Stimulated activated naive CD8-positive, alpha-beta T cell treated with anti-CD3 and anti-CD28 coated beads, Interleukin-15, Interleukin-2, amounts not matched to agents 100 ng/mL and 50 ng/mL, for 24 hours (primary cell): ENCODE results near the gene ILF2.
"Not testable (repeated sequence)": the region's sequence is repeated elsewhere in the genome, so short reads cannot be mapped to it uniquely, and the experiment has no call there.

ENCODE experiments used
- H3K27ac Mint-ChIP-seq: one replicate; pipeline ENCODE4 v1.8.0; 2021; ENCODE audit warnings: mild to moderate bottlenecking, mixed read lengths
- H3K27me3 Mint-ChIP-seq: one replicate; pipeline ENCODE4 v1.8.0; 2021; ENCODE audit warnings: mixed read lengths
- H3K36me3 Mint-ChIP-seq: one replicate; pipeline ENCODE4 v1.8.0; 2021; ENCODE audit warnings: low read depth, mixed read lengths
- H3K4me1 Mint-ChIP-seq: one replicate; pipeline ENCODE4 v1.8.0; 2021; ENCODE audit warnings: low read depth, mixed read lengths
- H3K4me3 Mint-ChIP-seq: one replicate; pipeline ENCODE4 v1.8.0; 2021; ENCODE audit warnings: mild to moderate bottlenecking, mixed read lengths
- H3K9me3 Mint-ChIP-seq: one replicate; pipeline ENCODE4 v1.8.0; 2021; ENCODE audit warnings: mixed read lengths

ILF2 gene

GRCh38 chr1:153647346-153647714, 23.5 kb downstream of the ILF2 start:
- H3K4me3 Mint-ChIP-seq = no peak overlapping the region
- H3K36me3 Mint-ChIP-seq = peaks cover 54% of the 10 kb centered on the region
- H3K27me3 Mint-ChIP-seq = no peaks in the 10 kb centered on the region
- peaks cover 59% of the 10 kb centered on the region for H3K4me1 Mint-ChIP-seq
- H3K27ac Mint-ChIP-seq = no peak overlapping the region
- H3K9me3 Mint-ChIP-seq = no peaks in the 10 kb centered on the region

DNA sequence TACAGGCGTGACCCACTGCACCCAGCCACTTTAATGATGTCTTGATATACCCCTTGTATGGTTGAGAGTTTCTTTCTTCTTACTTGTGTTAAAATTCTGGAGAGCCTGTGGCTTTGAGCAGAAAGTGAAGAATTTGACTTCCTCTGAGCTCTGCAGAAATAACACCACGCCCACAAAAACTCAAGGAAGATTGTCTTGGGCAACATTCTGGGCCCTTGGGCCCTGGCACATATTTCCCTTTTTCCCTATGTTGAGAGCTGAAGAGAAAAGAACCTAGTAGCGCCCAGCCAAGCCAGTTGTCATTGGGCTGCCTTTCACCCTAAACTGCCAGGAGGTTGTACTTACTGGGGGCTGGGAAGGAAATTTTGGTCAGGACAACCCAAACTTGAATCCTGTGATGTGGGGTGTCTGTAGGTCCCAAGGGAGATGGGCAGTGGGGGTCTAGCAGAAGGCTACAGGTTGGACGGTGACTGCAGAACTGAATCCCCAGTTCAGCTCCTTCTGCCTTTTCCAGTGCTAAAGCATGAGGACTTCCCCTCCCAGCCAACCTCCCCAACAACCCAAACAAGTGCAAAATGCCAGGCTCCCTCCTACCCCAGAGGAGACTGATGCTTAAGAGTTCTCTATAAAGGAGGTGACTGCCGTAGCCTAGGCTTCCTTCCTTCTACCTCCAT, 24.0 kb downstream of the ILF2 start:
- H3K4me1 Mint-ChIP-seq = peaks cover 59% of the 10 kb centered on the region
- peak overlapping the region; percentile 45 for H3K27ac Mint-ChIP-seq
- no peaks in the 10 kb centered on the region for H3K27me3 Mint-ChIP-seq
- H3K4me3 Mint-ChIP-seq = no peak overlapping the region
- peaks cover 59% of the 10 kb centered on the region for H3K36me3 Mint-ChIP-seq
- no peaks in the 10 kb centered on the region for H3K9me3 Mint-ChIP-seq

DNA sequence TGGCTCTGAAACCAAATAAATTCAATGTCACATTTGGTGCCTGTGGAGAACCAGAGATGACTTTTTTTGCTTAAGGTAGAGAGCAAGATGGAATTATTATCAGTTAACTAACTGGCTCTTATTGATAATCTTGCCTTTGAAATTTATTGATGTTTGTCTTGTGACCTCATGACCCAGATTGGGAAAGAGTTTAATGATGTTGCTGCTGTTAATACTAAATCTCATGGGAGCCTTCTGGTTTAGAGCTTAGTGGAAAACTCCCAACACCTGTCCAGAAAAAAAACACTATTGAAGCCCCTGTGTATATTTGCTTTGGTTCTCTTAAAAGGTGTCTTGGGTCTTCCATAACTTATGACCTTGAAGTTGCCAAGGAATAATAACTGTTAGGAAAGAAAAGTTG, 27.0 kb downstream of the ILF2 start:
- no peak overlapping the region for H3K4me3 Mint-ChIP-seq
- H3K27ac Mint-ChIP-seq = peak overlapping the region; percentile 47
- peaks cover 77% of the 10 kb centered on the region for H3K36me3 Mint-ChIP-seq
- no peaks in the 10 kb centered on the region for H3K27me3 Mint-ChIP-seq
- H3K4me1 Mint-ChIP-seq = peaks cover 54% of the 10 kb centered on the region
- no peaks in the 10 kb centered on the region for H3K9me3 Mint-ChIP-seq

DNA sequence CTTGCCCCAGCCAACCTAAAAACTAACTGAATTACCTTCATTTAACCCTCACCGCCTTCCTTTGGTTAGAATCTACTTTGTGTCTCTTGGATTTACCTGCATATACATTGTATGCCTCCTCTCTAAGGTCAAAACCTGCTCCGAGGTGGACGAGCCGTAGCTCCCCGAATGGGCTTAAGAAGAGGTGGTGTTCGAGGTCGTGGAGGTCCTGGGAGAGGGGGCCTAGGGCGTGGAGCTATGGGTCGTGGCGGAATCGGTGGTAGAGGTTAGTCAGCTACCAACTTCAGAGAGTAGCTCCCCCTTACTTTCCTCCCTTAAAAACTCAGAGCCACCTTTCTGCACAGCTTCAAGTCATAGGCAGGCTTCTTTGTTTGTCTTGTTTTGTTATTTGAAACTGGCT, 27.7 kb downstream of the ILF2 start:
- H3K27ac Mint-ChIP-seq = peak overlapping the region; percentile 28
- H3K4me3 Mint-ChIP-seq = no peak overlapping the region
- H3K36me3 Mint-ChIP-seq = peaks cover 85% of the 10 kb centered on the region
- H3K27me3 Mint-ChIP-seq = no peaks in the 10 kb centered on the region
- peaks cover 47% of the 10 kb centered on the region for H3K4me1 Mint-ChIP-seq
- no peaks in the 10 kb centered on the region for H3K9me3 Mint-ChIP-seq

DNA sequence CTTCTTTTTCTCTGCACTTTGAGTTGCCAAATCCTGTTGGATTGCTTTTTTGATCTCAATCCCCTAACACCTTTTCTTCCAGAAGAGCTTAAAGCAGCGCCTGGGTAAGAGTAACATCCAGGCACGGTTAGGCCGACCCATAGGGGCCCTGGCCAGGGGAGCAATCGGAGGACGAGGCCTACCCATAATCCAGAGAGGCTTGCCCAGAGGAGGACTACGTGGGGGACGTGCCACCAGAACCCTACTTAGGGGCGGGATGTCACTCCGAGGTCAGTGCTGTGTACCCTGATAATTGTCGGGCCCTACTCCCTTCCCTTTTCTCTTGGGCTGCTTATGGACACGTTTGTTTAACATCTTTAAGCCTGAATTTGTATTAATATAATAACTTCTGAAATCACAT, 28.6 kb downstream of the ILF2 start:
- no peak overlapping the region for H3K27ac Mint-ChIP-seq
- H3K36me3 Mint-ChIP-seq = peaks cover 84% of the 10 kb centered on the region
- H3K27me3 Mint-ChIP-seq = no peaks in the 10 kb centered on the region
- H3K9me3 Mint-ChIP-seq = no peaks in the 10 kb centered on the region
- no peak overlapping the region for H3K4me3 Mint-ChIP-seq
- peaks cover 44% of the 10 kb centered on the region for H3K4me1 Mint-ChIP-seq

- no peak overlapping the region for H3K27ac Mint-ChIP-seq
- no peaks in the 10 kb centered on the region for H3K9me3 Mint-ChIP-seq
- no peak overlapping the region for H3K4me3 Mint-ChIP-seq
- H3K36me3 Mint-ChIP-seq = peaks cover 87% of the 10 kb centered on the region
- H3K4me1 Mint-ChIP-seq = peaks cover 50% of the 10 kb centered on the region
- no peaks in the 10 kb centered on the region for H3K27me3 Mint-ChIP-seq
These were observed 29.9 kb downstream of the ILF2 start for GRCh38 chr1:153640861-153641260.

DNA sequence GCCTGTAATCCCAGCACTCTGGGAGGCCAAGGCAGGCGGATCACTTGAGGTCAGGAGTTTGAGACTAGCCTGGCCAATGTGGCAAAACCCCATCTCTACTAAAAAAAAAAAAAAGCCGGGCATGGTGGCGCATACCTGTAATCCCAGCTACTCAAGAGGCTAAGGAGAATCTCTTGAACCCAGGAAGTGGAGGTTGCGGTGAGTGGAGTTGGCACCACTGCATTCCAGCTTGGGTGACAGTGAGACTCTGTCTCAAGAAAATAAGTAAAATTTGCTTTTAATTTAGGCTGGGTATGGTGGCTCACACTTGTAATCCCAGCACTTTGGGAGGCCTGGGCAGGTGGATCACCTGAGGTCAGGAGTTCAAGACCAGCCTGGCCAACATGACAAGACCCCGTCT, 30.6 kb downstream of the ILF2 start:
- H3K9me3 Mint-ChIP-seq, H3K27ac Mint-ChIP-seq, H3K27me3 Mint-ChIP-seq, H3K4me3 Mint-ChIP-seq: not testable (repeated sequence)
- Mint-ChIP-seq H3K4me1 (peaks cover 49% of the 10 kb centered on the region), H3K36me3 (peaks cover 84% of the 10 kb centered on the region)

DNA sequence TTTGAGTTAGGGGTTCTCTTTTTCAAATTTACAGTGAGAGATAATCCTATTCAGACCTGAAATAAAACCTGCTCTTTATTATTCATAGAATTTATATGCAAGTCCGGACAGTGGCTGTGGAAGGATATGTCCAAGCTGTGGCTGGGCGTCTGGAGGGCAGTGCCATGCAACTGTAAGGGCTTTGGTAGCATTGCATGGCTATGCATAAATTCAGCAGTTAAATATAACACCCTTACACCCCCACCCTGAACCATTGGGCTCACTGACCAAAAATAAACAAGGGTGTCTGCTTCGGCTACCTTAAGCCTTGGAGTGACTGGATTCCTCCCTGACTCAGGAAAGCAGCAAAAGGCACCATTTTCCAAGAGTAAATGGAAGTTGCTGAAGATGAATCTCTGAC, 31.5 kb downstream of the ILF2 start:
- Mint-ChIP-seq H3K27ac (peak overlapping the region; percentile 31), H3K9me3 (no peaks in the 10 kb centered on the region), H3K4me1 (peaks cover 50% of the 10 kb centered on the region), H3K27me3 (no peaks in the 10 kb centered on the region), H3K36me3 (peaks cover 82% of the 10 kb centered on the region), H3K4me3 (no peak overlapping the region)

DNA sequence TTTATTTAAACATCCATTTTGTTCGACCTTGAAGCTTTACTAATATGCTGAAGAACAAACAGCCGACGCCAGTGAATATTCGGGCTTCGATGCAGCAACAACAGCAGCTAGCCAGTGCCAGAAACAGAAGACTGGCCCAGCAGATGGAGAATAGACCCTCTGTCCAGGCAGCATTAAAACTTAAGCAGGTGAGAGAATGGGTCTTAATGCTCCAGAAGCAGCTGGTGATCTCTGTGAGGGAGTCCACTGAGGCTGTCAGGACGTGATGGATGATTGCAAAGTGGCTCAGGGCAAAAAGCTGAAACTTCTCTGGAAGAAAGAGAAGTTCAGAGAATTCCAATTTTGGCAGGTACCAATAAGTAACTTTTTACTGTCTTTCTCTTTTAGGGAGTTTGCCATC, 32.5 kb downstream of the ILF2 start:
- Mint-ChIP-seq H3K36me3 (peaks cover 74% of the 10 kb centered on the region), H3K4me3 (no peak overlapping the region), H3K9me3 (no peaks in the 10 kb centered on the region), H3K4me1 (peaks cover 45% of the 10 kb centered on the region), H3K27me3 (no peaks in the 10 kb centered on the region), H3K27ac (no peak overlapping the region)

DNA sequence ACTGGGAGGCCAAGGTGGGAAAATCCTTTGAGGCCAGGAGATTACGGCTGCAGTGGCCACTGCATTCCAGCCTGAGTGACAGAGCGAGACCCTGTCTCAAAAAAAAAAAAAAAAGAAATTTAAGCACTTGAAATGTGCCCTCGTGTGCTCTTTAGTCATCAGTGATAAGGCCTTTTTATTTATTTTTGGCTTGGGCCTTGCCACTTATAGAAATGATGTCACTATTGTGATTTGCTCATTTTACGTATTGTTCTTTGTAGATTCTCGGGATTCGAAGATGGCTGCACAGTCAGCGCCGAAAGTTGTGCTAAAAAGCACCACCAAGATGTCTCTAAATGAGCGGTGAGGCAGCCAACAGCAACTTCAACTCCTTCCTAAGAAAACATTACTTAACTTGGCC, 34.5 kb downstream of the ILF2 start:
- Mint-ChIP-seq H3K4me3 (peak overlapping the region; percentile 95), H3K9me3 (no peaks in the 10 kb centered on the region), H3K4me1 (peaks cover 54% of the 10 kb centered on the region), H3K27me3 (no peaks in the 10 kb centered on the region), H3K27ac (peak overlapping the region; percentile 77), H3K36me3 (peaks cover 54% of the 10 kb centered on the region)

GRCh38 chr1:153635872-153636271, 34.9 kb downstream of the ILF2 start:
- H3K4me3 Mint-ChIP-seq = peak overlapping the region; percentile 95
- H3K9me3 Mint-ChIP-seq = no peaks in the 10 kb centered on the region
- peaks cover 53% of the 10 kb centered on the region for H3K4me1 Mint-ChIP-seq
- peak overlapping the region; percentile 53 for H3K27ac Mint-ChIP-seq
- H3K27me3 Mint-ChIP-seq = no peaks in the 10 kb centered on the region
- peaks cover 50% of the 10 kb centered on the region for H3K36me3 Mint-ChIP-seq

DNA sequence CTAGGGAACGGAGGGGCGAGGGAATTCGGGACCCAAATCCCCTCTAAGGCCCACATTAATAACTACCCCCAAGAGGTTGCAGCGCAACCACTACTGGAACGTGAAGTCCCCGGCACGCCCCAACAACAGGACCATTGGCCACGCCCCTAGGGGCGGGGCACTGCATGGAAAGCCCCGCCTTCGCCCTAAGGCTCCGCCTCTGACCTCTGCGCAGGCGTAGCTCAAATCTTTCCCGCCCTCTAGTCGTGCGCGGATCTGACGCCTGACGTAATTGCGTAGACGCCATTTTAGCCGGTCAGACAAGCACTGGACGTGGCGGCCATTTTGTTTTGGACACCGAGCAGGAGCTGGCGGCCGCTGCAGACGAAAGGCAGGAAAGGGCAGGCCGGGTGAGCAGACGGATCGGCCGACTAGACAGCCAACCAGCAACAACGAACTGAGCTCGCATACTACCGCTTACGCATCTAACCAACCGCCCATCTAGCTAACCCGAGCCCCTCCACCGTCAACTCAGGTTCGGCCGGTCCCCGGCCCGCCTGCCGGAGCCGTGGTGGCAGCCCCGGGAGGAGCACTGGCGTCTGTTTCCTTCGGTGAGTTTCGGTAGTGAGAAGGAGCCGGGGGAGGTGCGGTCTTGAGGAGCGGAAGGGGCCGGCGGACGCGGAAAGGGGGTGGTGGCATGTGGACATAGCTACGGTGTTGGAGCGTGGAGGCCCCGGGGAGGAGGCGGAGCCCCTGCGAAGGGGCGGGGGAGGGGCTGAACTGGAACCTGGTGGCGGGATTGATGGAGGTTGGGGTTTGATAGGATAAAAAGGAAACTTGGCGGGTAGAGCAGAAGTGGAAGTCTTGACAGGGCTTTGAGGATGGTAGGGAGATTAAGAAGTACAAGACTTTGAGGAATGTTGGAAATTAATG, 36.8 kb downstream of the ILF2 start, which contains the start of gene CHTOP:
Gene CHTOP (plus strand): TSS at position 313 of the 912 bp plus-strand sequence. CDS start 2,523 bp downstream, outside the sequence.
- H3K4me3 Mint-ChIP-seq = peak within 1 kb of the TSS; percentile 95
- H3K27ac Mint-ChIP-seq = peak within 1 kb of the TSS; percentile 97
- H3K9me3 Mint-ChIP-seq = no peaks in the 10 kb centered on the region
- H3K4me1 Mint-ChIP-seq = peaks cover 54% of the 10 kb centered on the region
- H3K36me3 Mint-ChIP-seq = peaks cover 42% of the 10 kb centered on the region
- no peaks in the 10 kb centered on the region for H3K27me3 Mint-ChIP-seq

- H3K36me3 Mint-ChIP-seq = peaks cover 35% of the 10 kb centered on the region
- peaks cover 54% of the 10 kb centered on the region for H3K4me1 Mint-ChIP-seq
- peak overlapping the region; percentile 95 for H3K4me3 Mint-ChIP-seq
- peak overlapping the region; percentile 97 for H3K27ac Mint-ChIP-seq
- H3K9me3 Mint-ChIP-seq = no peaks in the 10 kb centered on the region
- no peaks in the 10 kb centered on the region for H3K27me3 Mint-ChIP-seq
These were observed 37.5 kb downstream of the ILF2 start for GRCh38 chr1:153633161-153633753.

GRCh38 chr1:153631047-153632022, 39.5 kb downstream of the ILF2 start:
- Mint-ChIP-seq H3K27me3 (no peaks in the 10 kb centered on the region), H3K4me1 (peaks cover 43% of the 10 kb centered on the region), H3K27ac (peak overlapping the region; percentile 73), H3K36me3 (peaks cover 18% of the 10 kb centered on the region), H3K9me3 (no peaks in the 10 kb centered on the region), H3K4me3 (no peak overlapping the region)
